Dermis blood vessel endothelial cell (primary cell): Measurements from ENCODE around the gene OAS3. TPM values are rescaled to one million over a fixed set of nuclear protein-coding genes. Genes with fewer than 3 reads are reported as not detected.

Source experiments
- total RNA-seq: library from RNA; depleted of rRNA; stranded (reverse); fragments of >200 nt; gene quantifications from 2 replicates; pipeline ENCODE4 v1.2.3, GENCODE V29; 2014

The OAS3 gene
- total RNA-seq, 1 donor from 2014 or later: 9.4 TPM

Other genes with a start within 250 kb of the OAS3 start
- gene RPH3A, start 146.7 kb upstream of the OAS3 start, total RNA-seq: not detected in 2 replicates
- gene OAS1, start 31.5 kb upstream of the OAS3 start, total RNA-seq: 13.6 and 30.7 TPM in 2 replicates
- gene OAS2, start 40.0 kb downstream of the OAS3 start, total RNA-seq: 7.5 and 8.4 TPM in 2 replicates
- gene DTX1, start 118.3 kb downstream of the OAS3 start, total RNA-seq: 1.7 and 1.9 TPM in 2 replicates
- gene RASAL1, start 197.3 kb downstream of the OAS3 start, total RNA-seq: under 0.01 and 0.05 TPM in 2 replicates
- not detected in 2 replicates for gene CFAP73, start 211.2 kb downstream of the OAS3 start, total RNA-seq
- 44.7 and 49.0 TPM in 2 replicates for gene DDX54, start 247.0 kb downstream of the OAS3 start, total RNA-seq
- gene RITA1, start 247.2 kb downstream of the OAS3 start, total RNA-seq: 25.0 and 28.3 TPM in 2 replicates